Erythroblast (primary cell): ENCODE data around the gene UPF1.

ENCODE experiments used
- GATA1 ChIP-seq: IDR thresholded peaks from 2 replicates; pipeline ENCODE4 v1.6.1; 2011; ENCODE audit warnings: low read depth, mild to moderate bottlenecking, control low read depth, low read length, moderate library complexity
- POLR2A ChIP-seq: IDR thresholded peaks from 2 replicates; pipeline ENCODE4 v1.6.1; 2011; ENCODE audit warnings: mild to moderate bottlenecking, low read length

DNA sequence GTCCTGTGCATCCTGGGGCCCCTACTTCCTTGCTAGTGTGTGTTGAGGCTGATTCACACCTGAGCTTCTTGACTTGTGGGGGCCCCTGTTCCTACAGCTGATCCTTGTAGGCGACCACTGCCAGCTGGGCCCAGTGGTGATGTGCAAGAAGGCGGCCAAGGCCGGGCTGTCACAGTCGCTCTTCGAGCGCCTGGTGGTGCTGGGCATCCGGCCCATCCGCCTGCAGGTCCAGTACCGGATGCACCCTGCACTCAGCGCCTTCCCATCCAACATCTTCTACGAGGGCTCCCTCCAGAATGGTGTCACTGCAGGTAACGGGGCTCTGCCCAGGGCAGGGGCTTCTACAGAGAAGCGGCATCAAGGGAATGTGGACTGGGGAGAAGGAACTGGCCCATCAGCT, 25.5 kb downstream of the UPF1 start:
- TF ChIP-seq POLR2A (no peak), GATA1 (no peak)
